ENCODE data around the gene NAV2. TPM values are rescaled to one million over a fixed set of nuclear protein-coding genes. Genes with fewer than 3 reads are reported as not detected.
"Not testable (repeated sequence)": the region's sequence is repeated elsewhere in the genome, so short reads cannot be mapped to it uniquely, and the experiment has no call there.

Gene NAV2
- total and polyA plus RNA-seq, 5 donors, result 4.4 to 12.9 (median 8.6) TPM

DNA sequence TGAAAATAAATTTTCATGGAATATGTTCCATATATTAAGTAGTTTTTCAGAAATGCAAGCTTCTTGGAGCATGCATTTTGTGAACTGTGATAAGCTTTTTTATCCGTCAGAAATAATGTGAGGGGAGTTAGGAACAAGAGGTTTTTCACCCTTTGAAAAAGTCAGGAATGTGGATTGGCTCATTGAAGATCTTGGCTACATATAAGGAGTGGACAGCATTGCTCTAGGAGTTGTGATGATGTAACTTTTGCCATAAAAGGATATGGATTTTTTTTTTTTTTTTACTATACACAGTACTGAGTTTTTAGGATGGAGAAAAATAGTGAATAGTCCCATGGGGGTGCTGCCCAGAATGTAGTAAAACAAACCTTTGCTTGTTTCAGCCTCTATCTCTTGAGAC, 180.2 kb downstream of the NAV2 start:
- intact Hi-C loops (cut with DNase I), result no loop called here
- DNase-seq (no peak), ATAC-seq (no peak)
- Histone ChIP-seq H3K4me1 (ENCODE audit: control insufficient read depth, insufficient read depth, low read length) (peaks cover 7% of the 10 kb centered on the region), H3K27ac (ENCODE audit: low read length) (no peak overlapping the region), H3K9me3 (ENCODE audit: control insufficient read depth, low read length) (no peaks in the 10 kb centered on the region), H3K27me3 (ENCODE audit: control insufficient read depth, insufficient read depth) (no peaks in the 10 kb centered on the region), H3K4me3 (ENCODE audit: low read length) (no peak overlapping the region)
- whole genome bisulfite sequencing, result 63% methylated on average over 1 of the region's 1 CpG

DNA sequence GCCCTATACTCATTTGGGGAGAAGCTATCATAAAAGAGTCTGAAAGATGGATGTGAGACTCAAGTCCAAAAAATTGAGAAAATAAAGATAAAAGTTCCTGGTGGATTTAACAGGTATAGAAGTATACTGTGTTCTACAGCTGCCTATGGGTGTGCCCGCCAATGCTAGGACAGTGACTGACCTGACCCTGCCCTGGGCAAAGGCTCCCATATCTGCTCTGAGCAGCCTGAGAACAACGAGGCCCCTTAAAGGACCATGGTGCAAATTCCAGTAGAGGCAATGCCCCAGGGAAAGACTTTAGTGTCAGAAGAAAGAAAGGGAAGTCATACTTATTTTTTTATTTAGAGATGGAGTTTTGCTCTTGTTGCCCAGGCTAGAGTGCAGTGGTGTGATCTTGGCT, 181.8 kb downstream of the NAV2 start:
- no peaks in the 10 kb centered on the region for H3K27me3 ChIP-seq (ENCODE audit: control insufficient read depth, insufficient read depth)
- no peak for ATAC-seq
- intact Hi-C loops (cut with DNase I), result no loop called here
- WGBS, result 78% methylated on average over 2 of the region's 2 CpGs
- no peak for DNase-seq
- peaks cover 7% of the 10 kb centered on the region for H3K4me1 ChIP-seq (ENCODE audit: control insufficient read depth, insufficient read depth, low read length)
- no peak overlapping the region for H3K27ac ChIP-seq (ENCODE audit: low read length)
- no peak overlapping the region for H3K4me3 ChIP-seq (ENCODE audit: low read length)
- H3K9me3 ChIP-seq (ENCODE audit: control insufficient read depth, low read length), result no peaks in the 10 kb centered on the region

DNA sequence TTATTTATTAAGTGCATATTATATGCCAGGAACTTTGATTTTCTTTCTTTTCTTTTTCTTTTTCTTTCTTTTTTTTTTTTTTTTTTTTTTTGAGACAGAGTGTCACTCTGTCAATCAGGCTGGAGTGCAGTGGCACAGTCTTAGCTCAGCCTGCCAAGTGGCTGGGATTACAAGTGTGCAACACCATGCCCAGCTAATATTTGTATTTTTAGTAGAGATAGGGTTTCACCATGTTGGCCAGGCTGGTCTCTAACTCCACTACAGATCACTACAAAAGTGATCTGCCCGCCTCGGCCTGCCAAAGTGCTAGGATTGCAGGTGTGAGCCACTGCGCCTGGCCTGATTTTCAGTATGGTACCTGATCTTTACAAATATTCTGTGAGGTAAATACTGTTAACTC, 182.4 kb downstream of the NAV2 start:
- H3K27me3 ChIP-seq (ENCODE audit: control insufficient read depth, insufficient read depth); H3K4me1 ChIP-seq (ENCODE audit: control insufficient read depth, insufficient read depth, low read length); intact Hi-C loops (cut with DNase I); H3K9me3 ChIP-seq (ENCODE audit: control insufficient read depth, low read length); DNase-seq; H3K27ac ChIP-seq (ENCODE audit: low read length); H3K4me3 ChIP-seq (ENCODE audit: low read length): not testable (repeated sequence)
- WGBS, result 75% methylated on average over 3 of the region's 3 CpGs
- peak; percentile 39 to 79 for ATAC-seq

DNA sequence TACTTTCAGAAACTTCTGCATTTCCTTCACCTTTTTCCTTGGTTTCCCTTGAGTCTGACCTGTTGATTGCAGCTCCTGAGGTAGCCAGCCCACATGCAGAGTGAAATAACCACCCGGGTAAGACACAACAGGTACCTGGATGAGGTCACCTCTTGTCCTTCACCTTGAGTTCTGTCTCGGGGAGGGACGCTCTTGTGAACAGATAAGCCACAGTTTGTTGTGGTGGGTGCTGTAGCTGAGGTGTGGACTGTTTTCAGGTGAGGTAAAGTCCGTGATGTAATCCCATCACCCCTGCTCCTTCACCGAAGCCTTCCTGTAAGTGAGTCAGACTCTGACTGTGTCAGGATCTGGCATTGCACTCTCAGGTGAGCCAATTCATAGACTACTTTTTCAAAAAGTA, 183.1 kb downstream of the NAV2 start:
- Histone ChIP-seq H3K27me3 (ENCODE audit: control insufficient read depth, insufficient read depth) (no peaks in the 10 kb centered on the region), H3K27ac (ENCODE audit: low read length) (no peak overlapping the region), H3K4me3 (ENCODE audit: low read length) (no peak overlapping the region), H3K4me1 (ENCODE audit: control insufficient read depth, insufficient read depth, low read length) (no peaks in the 10 kb centered on the region), H3K9me3 (ENCODE audit: control insufficient read depth, low read length) (no peaks in the 10 kb centered on the region)
- 89% methylated on average over 5 of the region's 5 CpGs for WGBS
- DNase-seq (no peak), ATAC-seq (no peak)
- intact Hi-C loops (cut with DNase I), result no loop called here

DNA sequence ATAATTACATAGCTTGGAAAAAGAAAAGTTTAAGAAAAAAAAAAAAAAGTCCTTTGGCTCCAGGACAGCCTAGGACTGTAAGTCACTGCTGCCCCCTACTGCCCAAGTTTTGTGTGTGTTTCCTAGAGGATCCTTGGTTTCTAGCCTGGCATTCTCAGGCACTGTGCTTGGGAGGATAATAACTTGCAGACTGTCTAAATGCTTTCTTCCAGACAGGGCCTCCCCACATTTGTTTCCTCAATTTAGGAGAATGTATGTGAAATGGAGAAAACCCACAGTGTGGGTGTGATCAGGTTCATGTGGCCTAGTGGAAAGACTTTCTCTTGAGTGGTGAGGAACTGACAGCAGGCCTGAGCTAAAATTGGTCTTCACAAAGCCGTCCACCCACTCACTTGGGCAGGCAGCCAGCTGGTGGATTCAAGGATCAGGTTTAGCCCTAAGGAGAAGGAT, 191.0 kb downstream of the NAV2 start:
- peak; percentile 77 to 79 for ATAC-seq
- Histone ChIP-seq H3K27ac (ENCODE audit: low read length) (no peak overlapping the region), H3K27me3 (ENCODE audit: control insufficient read depth, insufficient read depth) (no peaks in the 10 kb centered on the region), H3K9me3 (ENCODE audit: control insufficient read depth, low read length) (no peaks in the 10 kb centered on the region), H3K4me1 (ENCODE audit: control insufficient read depth, insufficient read depth, low read length) (peaks cover 2% of the 10 kb centered on the region), H3K4me3 (ENCODE audit: low read length) (no peak overlapping the region)
- WGBS, result 15% methylated on average over 1 of the region's 1 CpG
- intact Hi-C loops (cut with DNase I), result loop anchor here (5.0 to 10.0 kb wide), 8 partner anchors 89 to 599 kb away; no protein-coding TSS in a partner anchor
- DNase-seq, result peak; percentile 75 to 89 (median 79)

DNA sequence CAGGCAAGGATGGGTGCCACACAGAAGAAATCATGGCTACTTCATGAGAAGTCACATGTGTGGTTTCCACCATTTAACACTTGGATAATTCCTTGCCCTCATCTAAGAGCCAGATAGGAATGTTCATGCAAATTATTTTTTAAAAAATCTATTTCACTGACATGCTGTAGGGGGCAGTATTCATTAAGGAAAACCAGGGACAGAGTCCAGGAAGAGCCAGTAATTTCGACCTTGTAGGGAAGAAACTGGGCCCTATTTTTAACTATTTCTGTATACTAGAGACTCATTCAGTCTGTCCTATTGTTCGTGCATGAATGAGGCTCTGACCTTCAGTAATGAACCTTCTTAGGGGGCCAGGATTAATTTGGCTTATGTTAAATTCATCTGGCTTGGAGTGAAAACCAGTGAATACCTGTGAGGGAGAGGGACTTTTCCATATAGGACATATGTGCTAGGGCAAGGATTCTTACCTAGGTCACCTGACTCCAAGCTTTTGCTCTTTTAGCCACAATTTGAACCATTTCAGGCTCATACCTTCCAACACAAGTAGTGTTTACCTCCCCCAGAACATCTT, 192.7 kb downstream of the NAV2 start:
- no peaks in the 10 kb centered on the region for H3K27me3 ChIP-seq (ENCODE audit: control insufficient read depth, insufficient read depth)
- no peaks in the 10 kb centered on the region for H3K9me3 ChIP-seq (ENCODE audit: control insufficient read depth, low read length)
- intact Hi-C loops (cut with DNase I), result loop anchor here (5.0 to 10.0 kb wide), 6 partner anchors 91 to 601 kb away; no protein-coding TSS in a partner anchor
- peaks cover 2% of the 10 kb centered on the region for H3K4me1 ChIP-seq (ENCODE audit: control insufficient read depth, insufficient read depth, low read length)
- whole genome bisulfite sequencing, result 12% methylated on average over 2 of the region's 2 CpGs
- H3K27ac ChIP-seq (ENCODE audit: low read length), result no peak overlapping the region
- peak; percentile 37 to 38 for ATAC-seq
- DNase-seq, result no peak
- no peak overlapping the region for H3K4me3 ChIP-seq (ENCODE audit: low read length)

DNA sequence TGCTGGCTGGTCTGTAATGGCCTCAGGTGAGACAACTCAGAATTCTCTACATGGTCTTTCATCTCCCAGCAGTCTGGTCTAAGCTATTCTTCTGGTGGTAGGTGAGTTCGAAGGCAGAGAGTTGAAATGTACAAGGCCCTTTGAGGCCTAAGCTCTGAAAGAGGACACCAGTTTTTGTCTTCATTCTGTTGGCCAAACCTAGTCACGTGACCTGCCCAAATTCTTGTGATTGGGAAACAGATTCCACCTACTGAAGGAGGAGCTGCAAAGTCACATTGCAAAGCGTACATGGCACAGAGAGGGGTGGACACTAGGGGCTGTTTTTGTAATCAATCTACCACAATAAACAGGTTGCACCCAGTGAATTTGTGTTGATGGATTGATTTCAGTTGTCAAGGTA, 193.5 kb downstream of the NAV2 start:
- Histone ChIP-seq H3K9me3 (ENCODE audit: control insufficient read depth, low read length) (no peaks in the 10 kb centered on the region), H3K4me3 (ENCODE audit: low read length) (no peak overlapping the region), H3K27me3 (ENCODE audit: control insufficient read depth, insufficient read depth) (no peaks in the 10 kb centered on the region), H3K4me1 (ENCODE audit: control insufficient read depth, insufficient read depth, low read length) (peaks cover 2% of the 10 kb centered on the region), H3K27ac (ENCODE audit: low read length) (no peak overlapping the region)
- ATAC-seq, result no peak
- no peak for DNase-seq
- WGBS, result 96% methylated on average over 3 of the region's 3 CpGs
- intact Hi-C loops (cut with DNase I), result loop anchor here (5.0 to 10.0 kb wide), 6 partner anchors 91 to 601 kb away; no protein-coding TSS in a partner anchor

DNA sequence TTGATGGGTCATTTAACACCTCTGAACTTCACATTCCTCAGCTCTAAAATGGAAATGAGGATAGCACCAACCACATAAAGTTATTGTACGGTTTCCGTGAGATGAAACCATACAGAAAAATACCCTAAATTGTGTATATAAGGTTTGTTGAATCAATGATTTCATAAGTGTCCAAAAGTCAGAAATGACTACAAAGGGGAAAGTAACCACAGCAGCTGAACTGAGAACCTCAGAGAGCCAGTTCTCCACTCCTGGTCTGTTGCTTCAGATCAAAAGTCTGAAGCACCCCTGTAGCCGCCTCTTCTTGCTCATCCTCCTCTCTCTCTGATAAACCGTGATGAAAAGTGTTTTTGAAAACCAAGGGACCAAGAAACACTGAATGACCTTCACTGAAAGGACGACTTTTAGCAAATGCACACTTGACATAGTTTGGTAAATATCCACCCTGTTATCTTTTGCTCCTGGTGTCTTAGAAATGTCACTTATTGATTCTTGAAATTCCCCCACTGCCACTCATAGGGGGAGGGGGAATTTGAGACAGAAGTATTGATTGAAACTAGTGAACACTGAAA, 194.5 kb downstream of the NAV2 start:
- no peak overlapping the region for H3K27ac ChIP-seq (ENCODE audit: low read length)

DNA sequence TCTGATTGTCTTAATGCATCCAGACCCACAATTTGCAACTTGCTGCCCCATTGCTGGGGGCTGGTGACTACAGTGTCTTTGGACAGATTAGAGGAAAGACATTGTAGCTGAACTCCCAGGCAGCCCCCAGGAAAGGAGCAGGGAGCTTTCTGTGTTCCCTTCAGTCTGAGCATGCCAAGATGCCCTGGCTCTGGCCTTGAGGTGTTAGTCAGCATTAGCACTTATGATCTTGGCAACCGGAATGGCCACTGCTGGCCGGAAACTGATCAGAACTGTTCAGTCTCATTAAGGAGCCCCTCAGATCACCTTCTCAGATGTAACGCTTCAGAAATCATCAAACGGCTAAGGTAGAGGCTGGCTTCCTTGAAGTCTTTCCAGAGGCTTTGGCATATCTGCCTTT, 195.2 kb downstream of the NAV2 start:
- 68% methylated on average over 4 of the region's 4 CpGs for WGBS
- ATAC-seq (no peak), DNase-seq (no peak)
- intact Hi-C loops (cut with DNase I), result loop anchor here (5.0 to 10.0 kb wide), 6 partner anchors 93 to 603 kb away; no protein-coding TSS in a partner anchor
- no peaks in the 10 kb centered on the region for H3K9me3 ChIP-seq (ENCODE audit: control insufficient read depth, low read length)
- H3K4me3 ChIP-seq (ENCODE audit: low read length), result no peak overlapping the region
- H3K27me3 ChIP-seq (ENCODE audit: control insufficient read depth, insufficient read depth), result no peaks in the 10 kb centered on the region
- peaks cover 4% of the 10 kb centered on the region for H3K4me1 ChIP-seq (ENCODE audit: control insufficient read depth, insufficient read depth, low read length)
- no peak overlapping the region for H3K27ac ChIP-seq (ENCODE audit: low read length)

More for the DNA sequence above, 194.5 kb downstream of the NAV2 start:
- 79% methylated on average over 5 of the region's 5 CpGs for whole genome bisulfite sequencing
- DNase-seq (no peak), ATAC-seq (no peak)
- no peak overlapping the region for H3K4me3 ChIP-seq (ENCODE audit: low read length)
- H3K4me1 ChIP-seq (ENCODE audit: control insufficient read depth, insufficient read depth, low read length), result peaks cover 2% of the 10 kb centered on the region
- intact Hi-C loops (cut with DNase I), result loop anchor here (5.0 to 10.0 kb wide), 6 partner anchors 92 to 602 kb away; no protein-coding TSS in a partner anchor
- no peaks in the 10 kb centered on the region for H3K27me3 ChIP-seq (ENCODE audit: control insufficient read depth, insufficient read depth)
- no peaks in the 10 kb centered on the region for H3K9me3 ChIP-seq (ENCODE audit: control insufficient read depth, low read length)

DNA sequence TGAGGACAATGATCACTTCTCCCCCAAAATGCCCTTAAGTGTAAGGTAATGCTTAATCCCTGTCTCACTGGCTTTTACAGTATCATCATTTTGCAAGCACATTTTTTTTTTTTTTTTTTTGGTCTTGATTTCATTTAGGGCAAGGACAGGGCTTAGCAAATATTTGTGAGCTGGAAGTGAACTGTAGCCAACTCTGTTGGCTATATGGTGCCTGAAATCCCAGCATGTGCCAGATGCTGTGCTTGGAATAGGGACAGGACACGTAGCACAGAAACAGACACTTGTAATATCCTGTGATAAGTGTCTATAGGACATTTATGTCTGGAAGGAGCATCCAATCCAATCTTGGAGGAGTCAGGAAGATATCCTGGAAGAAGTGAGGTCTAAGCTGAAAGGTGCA, 198.3 kb downstream of the NAV2 start:
- H3K27ac ChIP-seq (ENCODE audit: low read length), result no peak overlapping the region
- peaks cover 4% of the 10 kb centered on the region for H3K4me1 ChIP-seq (ENCODE audit: control insufficient read depth, insufficient read depth, low read length)
- no peaks in the 10 kb centered on the region for H3K27me3 ChIP-seq (ENCODE audit: control insufficient read depth, insufficient read depth)
- ATAC-seq (no peak), DNase-seq (no peak)
- no peak overlapping the region for H3K4me3 ChIP-seq (ENCODE audit: low read length)
- 82% methylated on average over 1 of the region's 1 CpG for WGBS
- intact Hi-C loops (cut with DNase I), result no loop called here
- no peaks in the 10 kb centered on the region for H3K9me3 ChIP-seq (ENCODE audit: control insufficient read depth, low read length)

DNA sequence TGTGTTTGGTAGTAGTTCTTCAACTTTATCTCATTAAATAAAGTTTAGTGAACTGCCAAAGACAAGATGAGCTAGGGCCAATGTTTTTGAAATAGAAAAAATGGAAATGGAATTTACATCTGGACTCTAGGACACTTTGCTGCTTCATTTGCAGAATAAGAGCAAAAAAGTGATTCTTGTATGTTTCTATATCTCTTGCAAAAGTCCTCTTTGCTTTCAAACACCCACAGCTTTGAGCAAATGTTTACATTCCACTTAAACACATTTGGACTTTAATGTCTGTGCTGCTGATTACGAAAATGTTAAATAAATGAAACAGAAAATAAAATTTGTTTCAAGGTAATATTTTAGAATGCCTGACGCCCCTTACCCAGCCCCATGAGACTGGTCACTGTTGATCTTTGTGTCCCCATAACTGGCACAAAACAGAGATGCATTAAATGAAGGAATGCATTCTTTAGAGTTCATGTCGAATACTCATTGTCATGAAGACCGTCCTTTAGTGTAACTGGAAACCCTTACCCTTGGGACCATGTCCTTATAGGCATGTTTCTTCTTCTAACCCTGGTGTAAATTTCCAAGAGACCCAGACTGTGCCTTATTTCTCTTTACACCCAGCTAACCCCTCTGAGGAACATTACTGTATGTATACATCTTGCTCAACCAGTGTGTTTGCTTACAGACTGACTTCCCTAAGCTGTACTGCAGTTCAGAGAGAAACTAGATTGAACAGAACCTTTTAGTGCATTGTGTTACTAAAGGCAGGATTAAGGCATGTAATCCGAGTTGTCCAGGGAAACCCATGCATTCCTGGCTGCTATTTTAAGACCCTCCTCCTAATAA, 199.7 kb downstream of the NAV2 start:
- Histone ChIP-seq H3K27ac (ENCODE audit: low read length) (no peak overlapping the region), H3K4me3 (ENCODE audit: low read length) (no peak overlapping the region), H3K9me3 (ENCODE audit: control insufficient read depth, low read length) (no peaks in the 10 kb centered on the region), H3K4me1 (ENCODE audit: control insufficient read depth, insufficient read depth, low read length) (peaks cover 4% of the 10 kb centered on the region), H3K27me3 (ENCODE audit: control insufficient read depth, insufficient read depth) (no peaks in the 10 kb centered on the region)
- intact Hi-C loops (cut with DNase I), result no loop called here
- no peak for ATAC-seq
- WGBS, result 61% methylated on average over 5 of the region's 5 CpGs
- no peak for DNase-seq
